ENCODE measurements around the gene SPRR3.

SPRR3 gene

GRCh38 chr1:153001382-153001781 lies at the start of gene SPRR3:
TSS of gene SPRR3 (plus strand) at chr1:153001749. CDS start at chr1:153003021, 1,272 bp downstream.
- no peak within 1 kb of the TSS for H3K4me3 ChIP-seq
- H3K9me3 ChIP-seq = no peaks in the 10 kb centered on the region
- no peaks in the 10 kb centered on the region for H3K4me1 ChIP-seq
- in situ Hi-C loops (cut with MboI; ENCODE audit: low sequenced_read_pairs) = no loop called here
- no peaks in the 10 kb centered on the region for H3K36me3 ChIP-seq (replicated peaks)
- no peaks in the 10 kb centered on the region for H3K27me3 ChIP-seq (ENCODE audit: low read depth)
- no peak for DNase-seq (ENCODE audit: low spot score in 2 of 2)

- no peaks in the 10 kb centered on the region for H3K9me3 ChIP-seq
- no peaks in the 10 kb centered on the region for H3K4me1 ChIP-seq
- H3K36me3 ChIP-seq (replicated peaks) = no peaks in the 10 kb centered on the region
- no peaks in the 10 kb centered on the region for H3K27me3 ChIP-seq (ENCODE audit: low read depth)
- no peak for DNase-seq (ENCODE audit: low spot score in 2 of 2)
- H3K4me3 ChIP-seq = no peak overlapping the region
- in situ Hi-C loops (cut with MboI; ENCODE audit: low sequenced_read_pairs) = no loop called here
These were observed 47.8 kb upstream of the SPRR3 start for GRCh38 chr1:152953761-152954160.

- Histone ChIP-seq H3K27me3 (ENCODE audit: low read depth) (no peaks in the 10 kb centered on the region), H3K4me3 (no peak overlapping the region), H3K9me3 (no peaks in the 10 kb centered on the region), H3K36me3 (replicated peaks) (no peaks in the 10 kb centered on the region), H3K4me1 (no peaks in the 10 kb centered on the region)
- in situ Hi-C loops (cut with MboI; ENCODE audit: low sequenced_read_pairs) = no loop called here
- DNase-seq (ENCODE audit: low spot score in 2 of 2) = no peak
These were observed 47.1 kb upstream of the SPRR3 start for GRCh38 chr1:152954436-152954835.

GRCh38 chr1:152957561-152957960 lies 44.0 kb upstream of the SPRR3 start:
- no peak overlapping the region for H3K4me3 ChIP-seq
- no peak for DNase-seq (ENCODE audit: low spot score in 2 of 2)
- no peaks in the 10 kb centered on the region for H3K36me3 ChIP-seq (replicated peaks)
- H3K27me3 ChIP-seq (ENCODE audit: low read depth) = no peaks in the 10 kb centered on the region
- in situ Hi-C loops (cut with MboI; ENCODE audit: low sequenced_read_pairs) = no loop called here
- H3K9me3 ChIP-seq = no peaks in the 10 kb centered on the region
- no peaks in the 10 kb centered on the region for H3K4me1 ChIP-seq

- in situ Hi-C loops (cut with MboI; ENCODE audit: low sequenced_read_pairs) = no loop called here
- Histone ChIP-seq H3K9me3 (no peaks in the 10 kb centered on the region), H3K4me1 (no peaks in the 10 kb centered on the region), H3K27me3 (ENCODE audit: low read depth) (no peaks in the 10 kb centered on the region), H3K4me3 (no peak overlapping the region), H3K36me3 (replicated peaks) (no peaks in the 10 kb centered on the region)
- no peak for DNase-seq (ENCODE audit: low spot score in 2 of 2)
These were observed 42.3 kb upstream of the SPRR3 start for GRCh38 chr1:152959273-152959672.

GRCh38 chr1:152959801-152960451 lies 41.6 kb upstream of the SPRR3 start:
- no peaks in the 10 kb centered on the region for H3K9me3 ChIP-seq
- H3K27me3 ChIP-seq (ENCODE audit: low read depth) = no peaks in the 10 kb centered on the region
- no peaks in the 10 kb centered on the region for H3K36me3 ChIP-seq (replicated peaks)
- H3K4me3 ChIP-seq = no peak overlapping the region
- in situ Hi-C loops (cut with MboI; ENCODE audit: low sequenced_read_pairs) = no loop called here
- H3K4me1 ChIP-seq = no peaks in the 10 kb centered on the region
- no peak for DNase-seq (ENCODE audit: low spot score in 2 of 2)

- Histone ChIP-seq H3K4me3 (no peak overlapping the region), H3K27me3 (ENCODE audit: low read depth) (no peaks in the 10 kb centered on the region), H3K4me1 (no peaks in the 10 kb centered on the region), H3K9me3 (no peaks in the 10 kb centered on the region), H3K36me3 (replicated peaks) (no peaks in the 10 kb centered on the region)
- in situ Hi-C loops (cut with MboI; ENCODE audit: low sequenced_read_pairs) = no loop called here
- no peak for DNase-seq (ENCODE audit: low spot score in 2 of 2)
These were observed 41.0 kb upstream of the SPRR3 start for GRCh38 chr1:152960452-152961044.

GRCh38 chr1:152961226-152961891 lies 40.2 kb upstream of the SPRR3 start:
- no peaks in the 10 kb centered on the region for H3K4me1 ChIP-seq
- DNase-seq (ENCODE audit: low spot score in 2 of 2) = no peak
- in situ Hi-C loops (cut with MboI; ENCODE audit: low sequenced_read_pairs) = no loop called here

GRCh38 chr1:152962876-152963415 lies 38.6 kb upstream of the SPRR3 start:
- no peaks in the 10 kb centered on the region for H3K27me3 ChIP-seq (ENCODE audit: low read depth)
- no peaks in the 10 kb centered on the region for H3K4me1 ChIP-seq
- H3K36me3 ChIP-seq (replicated peaks) = no peaks in the 10 kb centered on the region
- no peak for DNase-seq (ENCODE audit: low spot score in 2 of 2)
- no peak overlapping the region for H3K4me3 ChIP-seq
- in situ Hi-C loops (cut with MboI; ENCODE audit: low sequenced_read_pairs) = no loop called here
- H3K9me3 ChIP-seq = no peaks in the 10 kb centered on the region

More at GRCh38 chr1:152961226-152961891, 40.2 kb upstream of the SPRR3 start:
- Histone ChIP-seq H3K27me3 (ENCODE audit: low read depth) (no peaks in the 10 kb centered on the region), H3K9me3 (no peaks in the 10 kb centered on the region), H3K4me3 (no peak overlapping the region), H3K36me3 (replicated peaks) (no peaks in the 10 kb centered on the region)

- Histone ChIP-seq H3K27me3 (ENCODE audit: low read depth) (no peaks in the 10 kb centered on the region), H3K4me1 (no peaks in the 10 kb centered on the region), H3K4me3 (no peak overlapping the region), H3K9me3 (no peaks in the 10 kb centered on the region), H3K36me3 (replicated peaks) (no peaks in the 10 kb centered on the region)
- in situ Hi-C loops (cut with MboI; ENCODE audit: low sequenced_read_pairs) = no loop called here
- no peak for DNase-seq (ENCODE audit: low spot score in 2 of 2)
These were observed 37.0 kb upstream of the SPRR3 start for GRCh38 chr1:152964536-152964935.

- Histone ChIP-seq H3K27me3 (ENCODE audit: low read depth) (no peaks in the 10 kb centered on the region), H3K36me3 (replicated peaks) (no peaks in the 10 kb centered on the region)
- in situ Hi-C loops (cut with MboI; ENCODE audit: low sequenced_read_pairs) = no loop called here
These were observed 35.7 kb upstream of the SPRR3 start for GRCh38 chr1:152965853-152966252.

GRCh38 chr1:152967201-152967600 lies 34.3 kb upstream of the SPRR3 start:
- Histone ChIP-seq H3K36me3 (replicated peaks) (no peaks in the 10 kb centered on the region), H3K4me1 (no peaks in the 10 kb centered on the region), H3K4me3 (no peak overlapping the region), H3K9me3 (no peaks in the 10 kb centered on the region), H3K27me3 (ENCODE audit: low read depth) (no peaks in the 10 kb centered on the region)
- no peak for DNase-seq (ENCODE audit: low spot score in 2 of 2)
- in situ Hi-C loops (cut with MboI; ENCODE audit: low sequenced_read_pairs) = no loop called here

More at GRCh38 chr1:152965853-152966252, 35.7 kb upstream of the SPRR3 start:
- H3K4me3 ChIP-seq = no peak overlapping the region
- no peak for DNase-seq (ENCODE audit: low spot score in 2 of 2)
- no peaks in the 10 kb centered on the region for H3K9me3 ChIP-seq
- H3K4me1 ChIP-seq = no peaks in the 10 kb centered on the region

GRCh38 chr1:152968248-152968647 lies 33.3 kb upstream of the SPRR3 start:
- in situ Hi-C loops (cut with MboI; ENCODE audit: low sequenced_read_pairs) = no loop called here
- Histone ChIP-seq H3K4me3 (no peak overlapping the region), H3K4me1 (no peaks in the 10 kb centered on the region), H3K36me3 (replicated peaks) (no peaks in the 10 kb centered on the region), H3K27me3 (ENCODE audit: low read depth) (no peaks in the 10 kb centered on the region), H3K9me3 (no peaks in the 10 kb centered on the region)
- no peak for DNase-seq (ENCODE audit: low spot score in 2 of 2)

- no peaks in the 10 kb centered on the region for H3K9me3 ChIP-seq
- no peaks in the 10 kb centered on the region for H3K36me3 ChIP-seq (replicated peaks)
- no peak for DNase-seq (ENCODE audit: low spot score in 2 of 2)
- no peaks in the 10 kb centered on the region for H3K4me1 ChIP-seq
- in situ Hi-C loops (cut with MboI; ENCODE audit: low sequenced_read_pairs) = no loop called here
- no peak overlapping the region for H3K4me3 ChIP-seq
- no peaks in the 10 kb centered on the region for H3K27me3 ChIP-seq (ENCODE audit: low read depth)
These were observed 32.5 kb upstream of the SPRR3 start for GRCh38 chr1:152969036-152969435.

Measured in HAP-1 (cell line).